GM21360 (cell line): Measurements from ENCODE around the gene CCNF.

Experiments used
- ATAC-seq: cut with Tn5 transposase; IDR thresholded peaks from one replicate; pipeline ENCODE4 v1.9.1; 2021; ENCODE audit warnings: mild to moderate bottlenecking, moderate library complexity; ENCODE audit not compliant: unreplicated experiment

CCNF gene

DNA sequence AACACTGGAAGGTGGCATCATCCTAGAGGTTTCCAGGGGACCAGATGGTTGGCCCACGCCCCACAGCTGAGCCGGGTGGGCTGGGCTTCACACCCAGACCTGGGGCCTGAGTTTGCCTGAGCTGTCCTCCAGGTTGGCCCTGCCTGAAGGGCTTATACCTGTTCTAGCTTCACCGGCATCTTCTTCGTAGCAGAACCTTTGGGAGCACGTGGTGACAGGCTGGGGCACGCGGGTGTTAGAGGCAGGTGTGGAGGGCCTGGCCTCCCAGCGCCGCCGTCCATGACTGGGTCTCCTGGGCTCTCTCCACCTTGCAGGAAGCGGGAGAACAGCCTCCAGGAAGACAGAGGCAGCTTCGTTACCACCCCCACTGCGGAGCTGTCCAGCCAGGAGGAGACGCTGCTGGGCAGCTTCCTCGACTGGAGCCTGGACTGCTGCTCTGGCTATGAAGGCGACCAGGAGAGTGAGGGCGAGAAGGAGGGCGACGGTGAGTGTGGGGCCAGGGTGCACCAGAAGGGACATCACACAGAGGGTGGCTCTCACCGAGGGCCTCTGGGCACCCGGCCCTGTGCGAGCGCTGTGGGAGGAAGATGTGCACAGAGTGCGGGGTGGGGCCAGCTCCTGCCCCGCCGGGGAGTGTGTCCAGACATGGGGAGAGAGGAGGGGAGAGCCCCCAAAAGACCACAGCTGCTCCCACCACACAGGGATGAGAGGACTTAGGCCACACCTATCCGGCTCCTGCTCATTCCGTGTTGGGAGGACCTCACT lies 26.0 kb downstream of the CCNF start:
- no peak for ATAC-seq

DNA sequence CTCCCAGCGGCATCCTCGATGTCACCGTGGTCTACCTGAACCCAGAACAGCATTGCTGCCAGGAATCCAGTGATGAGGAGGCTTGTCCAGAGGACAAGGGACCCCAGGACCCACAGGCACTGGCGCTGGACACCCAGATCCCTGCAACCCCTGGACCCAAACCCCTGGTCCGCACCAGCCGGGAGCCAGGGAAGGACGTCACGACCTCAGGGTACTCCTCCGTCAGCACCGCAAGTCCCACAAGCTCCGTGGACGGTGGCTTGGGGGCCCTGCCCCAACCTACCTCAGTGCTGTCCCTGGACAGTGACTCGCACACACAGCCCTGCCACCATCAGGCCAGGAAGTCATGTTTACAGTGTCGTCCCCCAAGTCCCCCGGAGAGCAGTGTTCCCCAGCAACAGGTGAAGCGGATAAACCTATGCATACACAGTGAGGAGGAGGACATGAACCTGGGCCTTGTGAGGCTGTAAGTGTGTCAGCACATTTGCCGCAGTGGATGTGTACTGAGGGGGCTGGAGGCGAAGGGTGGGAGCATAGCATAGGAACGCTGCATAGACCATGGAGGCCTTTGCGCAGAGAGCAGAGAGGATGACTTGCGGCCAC lies 27.4 kb downstream of the CCNF start:
- ATAC-seq: no peak

DNA sequence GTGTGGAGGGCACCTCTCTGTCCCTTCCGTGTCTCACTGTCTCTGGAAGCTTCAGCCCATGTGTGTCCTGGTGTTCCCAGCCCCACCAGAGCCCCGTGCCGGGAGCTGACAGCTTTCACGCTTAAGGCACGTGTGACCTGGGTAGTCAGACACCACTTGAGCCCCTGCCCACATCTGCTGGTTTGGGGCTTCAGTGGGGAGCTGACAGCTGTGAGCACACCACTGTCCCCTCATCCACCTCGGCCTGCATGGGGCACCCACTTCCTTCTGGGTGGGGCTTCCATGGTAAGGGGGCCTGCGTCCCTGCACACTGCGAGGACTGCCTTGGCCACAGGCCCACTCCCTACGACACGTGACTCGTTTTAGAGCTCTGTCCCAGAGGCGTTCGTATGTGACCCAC lies 28.0 kb downstream of the CCNF start:
- ATAC-seq: no peak

DNA sequence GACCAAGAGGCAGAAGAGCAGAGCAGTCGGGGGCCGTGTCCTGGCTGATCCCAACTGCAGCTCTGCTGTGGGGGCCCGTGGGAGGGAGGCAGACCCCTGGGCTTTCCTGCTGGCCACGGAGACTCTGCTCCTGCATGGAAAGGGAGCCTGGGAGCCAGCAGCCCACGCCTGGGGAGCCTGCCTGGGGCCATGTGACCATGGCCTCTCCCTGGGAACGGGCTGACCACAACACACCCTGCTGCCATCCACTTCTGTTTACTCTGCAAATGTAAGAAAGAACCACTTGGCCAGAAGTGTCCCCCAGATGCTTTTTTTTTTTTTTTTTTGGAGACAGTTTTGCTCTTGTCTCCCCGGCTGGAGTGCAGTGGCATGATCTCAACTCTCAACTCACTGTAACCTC lies 28.7 kb downstream of the CCNF start:
- ATAC-seq: no peak

DNA sequence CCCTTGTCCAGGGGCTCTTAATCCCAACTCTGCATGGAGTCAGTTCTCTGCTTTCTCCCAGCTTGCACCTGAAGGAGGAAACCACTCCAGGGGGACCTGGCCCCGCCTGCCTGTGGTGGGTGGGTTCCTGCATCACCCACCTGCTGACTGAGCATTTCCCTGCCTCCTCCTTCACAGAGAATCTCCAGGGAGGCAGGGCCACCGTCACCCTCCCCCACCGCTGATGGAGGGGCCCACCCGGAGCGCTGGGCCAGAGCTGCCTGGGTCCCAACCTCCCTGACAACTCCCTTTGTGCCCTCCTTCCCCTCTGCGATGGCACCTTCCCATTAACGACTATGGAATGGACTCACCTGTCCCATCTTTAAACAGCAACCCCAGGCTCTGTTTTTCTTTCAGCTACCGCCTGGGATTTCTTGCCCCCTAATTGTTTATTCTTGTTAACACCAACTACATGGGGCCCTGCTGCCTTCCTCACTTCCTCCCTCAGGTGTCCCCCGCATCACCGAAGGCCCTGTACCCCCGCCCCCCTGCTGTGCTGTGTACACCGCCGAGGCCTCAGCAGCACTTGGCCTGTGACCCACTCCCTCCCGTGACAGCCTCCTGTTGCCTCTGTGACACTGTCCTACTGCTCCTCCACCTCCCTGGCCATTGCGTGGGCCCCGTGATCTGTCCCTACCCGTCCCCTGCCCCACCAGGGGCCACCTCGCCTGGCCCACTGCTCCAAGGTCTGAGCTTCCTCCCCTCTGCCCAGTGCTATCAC lies 29.8 kb downstream of the CCNF start:
- ATAC-seq: peak; percentile 4

DNA sequence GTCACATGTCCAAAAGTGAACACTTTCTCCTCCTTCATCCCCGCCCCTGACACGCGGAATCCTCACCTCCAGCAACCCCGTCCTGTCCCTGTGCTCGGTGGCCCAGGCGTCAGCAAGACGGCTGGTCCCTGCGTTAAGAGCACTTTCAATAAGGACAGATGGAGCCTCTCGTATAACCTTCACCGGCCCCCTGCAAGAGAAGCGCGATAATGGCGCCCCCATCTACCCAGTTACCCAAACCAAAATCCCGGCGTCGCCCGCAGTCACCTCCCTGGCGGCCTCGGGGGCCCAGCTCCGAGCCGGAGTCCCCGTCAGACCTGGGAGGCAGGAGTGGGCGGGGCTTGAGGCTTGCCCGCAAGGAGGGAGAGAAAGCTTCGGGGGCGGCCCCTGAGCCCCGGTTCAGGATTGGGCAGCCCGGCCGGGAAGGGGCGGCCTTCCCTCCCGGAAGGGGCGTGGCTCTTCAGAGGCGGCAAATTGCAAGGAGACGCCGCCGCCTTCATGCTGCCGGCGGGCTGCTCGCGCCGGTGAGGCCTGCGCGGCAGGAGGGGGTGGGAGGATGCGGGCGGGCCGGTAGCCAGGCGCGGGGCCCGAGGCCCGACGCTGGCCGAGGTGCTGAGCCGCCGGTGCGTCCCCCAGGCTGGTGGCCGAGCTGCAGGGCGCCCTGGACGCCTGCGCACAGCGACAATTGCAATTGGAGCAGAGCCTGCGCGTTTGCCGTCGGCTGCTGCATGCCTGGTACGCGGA lies 30.6 kb downstream of the CCNF start, which contains the start of gene TEDC2:
Gene TEDC2, plus strand, starts transcription at position 463 of the 744 bp plus-strand sequence. Its CDS starts 36 bp downstream, at position 499.
- peak; percentile 71 for ATAC-seq

DNA sequence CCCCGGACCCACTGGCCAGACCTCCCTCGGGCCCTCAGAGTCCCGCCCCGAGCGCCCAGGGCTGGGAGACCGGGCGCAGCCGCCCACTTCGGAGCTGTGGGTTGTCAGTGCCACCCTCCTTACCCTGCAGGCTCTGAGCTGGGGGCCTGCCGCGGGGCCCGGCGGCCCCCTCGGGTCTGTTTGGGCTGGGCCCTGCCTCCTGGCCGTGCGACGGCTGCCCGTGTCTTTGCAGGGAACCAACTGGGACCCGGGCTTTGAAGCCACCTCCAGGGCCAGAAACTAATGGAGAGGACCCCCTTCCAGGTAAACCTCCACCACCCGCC lies 31.1 kb downstream of the CCNF start:
- no peak for ATAC-seq

DNA sequence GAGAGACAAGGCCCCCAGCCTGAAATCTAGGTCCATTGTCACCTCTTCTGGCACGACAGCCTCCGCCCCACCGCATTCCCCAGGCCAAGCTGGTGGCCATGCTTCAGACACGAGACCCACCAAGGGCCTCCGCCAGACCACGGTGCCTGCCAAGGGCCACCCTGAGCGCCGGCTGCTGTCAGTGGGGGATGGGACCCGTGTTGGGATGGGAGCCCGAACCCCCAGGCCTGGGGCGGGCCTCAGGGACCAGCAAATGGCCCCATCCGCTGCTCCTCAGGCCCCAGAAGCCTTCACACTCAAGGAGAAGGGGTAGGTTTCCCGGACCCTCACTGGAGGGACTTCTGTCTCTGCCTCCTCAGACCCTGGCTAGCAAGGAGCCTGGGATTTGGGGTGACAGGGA lies 31.7 kb downstream of the CCNF start:
- no peak for ATAC-seq

DNA sequence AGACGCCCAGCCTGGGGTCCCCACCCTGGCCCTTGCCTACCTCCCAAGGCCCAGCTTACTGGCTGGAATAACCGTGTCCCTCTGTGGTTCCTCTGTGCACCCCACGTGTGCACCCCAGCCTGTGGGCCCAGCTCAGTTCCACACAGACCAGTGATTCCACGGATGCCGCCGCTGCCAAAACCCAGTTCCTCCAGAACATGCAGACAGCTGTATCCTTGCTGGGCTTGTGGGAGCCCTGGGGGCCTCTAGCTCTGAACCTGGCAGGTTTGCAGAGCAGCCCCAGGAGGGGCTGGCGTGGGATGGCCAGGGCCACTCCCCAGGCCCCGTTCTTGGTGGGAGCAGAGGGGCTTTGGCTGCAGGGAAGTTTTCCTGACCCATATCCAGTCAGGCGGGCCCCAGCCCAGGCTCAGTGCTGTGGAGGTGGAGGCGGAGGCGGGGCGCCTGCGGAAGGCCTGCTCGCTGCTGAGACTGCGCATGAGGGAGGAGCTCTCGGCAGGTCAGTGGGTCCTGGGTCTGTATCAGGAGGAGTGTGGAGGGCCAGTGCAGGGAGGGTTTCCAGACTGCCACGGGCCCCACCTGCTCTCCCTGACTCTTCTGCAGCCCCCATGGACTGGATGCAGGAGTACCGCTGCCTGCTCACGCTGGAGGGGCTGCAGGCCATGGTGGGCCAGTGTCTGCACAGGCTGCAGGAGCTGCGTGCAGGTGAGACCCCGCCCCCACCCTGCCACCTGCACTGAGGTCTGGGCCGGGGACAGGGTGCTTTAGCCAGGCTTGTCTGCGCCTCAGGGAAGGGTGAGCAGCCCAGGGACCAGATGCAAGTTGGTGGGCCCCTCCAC lies 33.0 kb downstream of the CCNF start:
- ATAC-seq: no peak

DNA sequence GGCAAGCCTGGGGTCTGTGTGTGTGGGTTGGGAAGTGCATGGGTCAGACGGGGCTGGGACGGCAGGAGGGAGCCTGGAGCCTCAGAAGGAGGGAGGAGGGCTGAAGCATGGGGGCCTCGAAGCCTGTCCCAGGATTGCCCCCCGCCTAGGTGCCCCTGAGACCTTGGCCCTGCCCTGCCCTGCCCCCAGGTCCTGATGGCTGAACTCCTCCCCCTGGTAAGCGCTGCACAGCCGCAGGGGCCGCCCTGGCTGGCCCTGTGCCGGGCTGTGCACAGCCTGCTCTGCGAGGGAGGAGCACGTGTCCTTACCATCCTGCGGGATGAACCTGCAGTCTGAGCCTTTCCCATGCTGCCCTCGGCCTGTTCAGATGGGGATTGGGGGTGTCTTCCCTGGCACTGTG lies 35.1 kb downstream of the CCNF start:
- no peak for ATAC-seq

DNA sequence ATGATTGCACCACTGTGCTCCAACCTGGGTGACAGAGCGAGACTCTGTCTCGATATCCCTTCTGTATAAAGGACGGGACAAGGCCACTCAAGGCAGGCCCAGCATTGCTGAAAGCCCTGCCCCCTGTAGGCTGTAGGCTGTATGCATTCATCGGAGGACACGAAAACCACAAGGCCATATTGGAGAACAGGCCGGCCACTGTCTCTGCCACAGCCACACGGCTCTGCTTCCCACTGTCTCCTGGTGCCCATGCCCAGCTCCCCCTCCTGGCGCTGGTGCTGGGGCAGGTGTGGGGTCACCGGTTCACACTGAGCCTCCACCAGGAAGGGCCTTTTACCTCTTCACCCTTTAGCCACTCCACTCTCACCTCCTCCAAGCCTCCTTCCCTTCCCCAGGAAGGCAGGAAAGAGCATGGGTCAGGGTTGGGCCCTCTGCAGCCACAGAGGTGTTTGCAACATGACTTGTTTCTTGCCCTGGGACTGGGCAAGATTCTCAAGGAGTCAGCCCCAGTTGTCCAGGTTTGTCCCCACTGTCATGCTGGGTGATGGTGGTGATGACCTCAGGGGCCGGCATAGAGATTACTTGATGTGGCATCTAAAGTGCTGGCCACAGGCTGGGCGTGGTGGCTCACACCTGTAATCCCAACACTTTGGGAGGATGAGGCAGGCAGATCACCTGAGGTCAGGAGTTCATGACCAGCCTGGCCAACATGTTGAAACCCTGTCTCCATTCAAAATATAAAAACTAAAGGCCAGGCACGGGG lies 36.6 kb downstream of the CCNF start:
- no peak for ATAC-seq

DNA sequence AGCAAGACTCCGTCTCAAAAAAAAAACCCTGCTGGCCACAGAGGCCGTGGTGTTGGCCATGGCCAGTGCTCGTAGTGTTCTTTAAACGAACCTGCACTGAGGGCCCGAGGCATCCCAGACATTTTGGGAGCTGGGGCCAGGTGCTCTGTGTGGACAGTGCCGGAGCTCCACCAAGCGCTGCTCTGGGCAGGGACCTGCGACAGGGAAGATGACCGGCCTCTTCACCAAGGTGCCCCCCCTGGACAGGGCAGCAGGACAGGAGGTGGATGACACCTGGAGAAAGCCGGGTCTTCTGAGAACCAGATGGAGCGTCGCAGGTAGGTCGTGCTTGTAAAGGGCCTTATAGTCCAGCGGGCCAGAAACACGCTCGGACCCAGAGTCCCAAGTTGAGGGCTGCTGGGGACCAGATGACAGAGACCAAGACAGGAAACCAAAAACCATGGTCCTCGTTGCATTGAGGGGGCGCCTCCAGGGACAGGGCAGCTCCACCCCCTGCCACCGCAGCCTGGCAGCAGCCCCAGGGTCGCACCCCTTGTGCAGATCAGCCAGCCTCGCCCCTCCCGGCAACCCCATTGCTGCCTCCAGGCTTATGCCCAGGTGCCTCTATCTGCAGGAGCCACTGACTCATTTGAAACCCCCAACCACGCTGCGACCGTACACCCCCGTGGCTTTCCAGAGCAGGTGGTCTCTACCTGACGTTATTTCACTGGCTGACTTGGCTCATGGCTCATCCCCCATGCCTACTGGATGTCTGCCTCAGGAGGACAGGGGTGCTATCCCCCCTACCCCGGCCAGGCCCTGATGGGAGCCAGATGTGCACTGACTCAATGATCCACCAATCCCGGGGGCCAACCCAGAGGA lies 37.6 kb downstream of the CCNF start:
- ATAC-seq: no peak

DNA sequence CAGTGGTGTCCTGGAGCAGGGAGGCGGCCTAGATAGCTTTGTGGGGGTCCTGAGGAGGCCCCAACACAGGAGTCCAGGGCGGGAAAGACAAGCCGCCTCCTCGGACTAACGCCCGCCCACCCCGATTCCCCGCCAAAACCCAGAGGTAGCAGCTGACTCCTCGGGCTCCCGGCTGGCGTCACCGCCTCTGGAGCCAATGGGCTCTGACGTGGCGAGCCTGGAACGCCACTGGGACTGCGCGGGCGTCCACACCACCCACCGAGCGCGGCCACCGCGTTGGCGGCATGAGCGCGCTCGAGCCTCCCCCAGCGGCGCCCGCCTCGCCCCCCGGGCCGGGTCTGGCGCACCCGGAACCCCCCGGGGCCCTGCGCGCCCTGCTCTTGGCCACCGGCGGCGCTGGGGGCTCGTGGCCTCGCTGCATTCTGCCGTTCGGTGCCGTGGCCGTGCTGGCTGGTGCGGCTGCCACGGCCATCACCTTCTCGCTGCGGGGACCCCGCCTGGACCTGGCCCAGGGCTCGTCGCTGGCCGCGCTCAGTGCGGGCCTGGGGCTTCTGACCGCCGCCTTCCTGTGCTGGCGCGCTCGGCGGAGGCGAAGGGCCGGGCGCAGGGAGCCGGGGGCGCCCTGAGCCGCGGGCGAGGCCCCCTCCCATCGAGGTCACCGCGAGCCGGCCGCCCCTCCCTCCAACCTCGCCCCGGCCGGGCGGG lies 38.4 kb downstream of the CCNF start:
- ATAC-seq: no peak

DNA sequence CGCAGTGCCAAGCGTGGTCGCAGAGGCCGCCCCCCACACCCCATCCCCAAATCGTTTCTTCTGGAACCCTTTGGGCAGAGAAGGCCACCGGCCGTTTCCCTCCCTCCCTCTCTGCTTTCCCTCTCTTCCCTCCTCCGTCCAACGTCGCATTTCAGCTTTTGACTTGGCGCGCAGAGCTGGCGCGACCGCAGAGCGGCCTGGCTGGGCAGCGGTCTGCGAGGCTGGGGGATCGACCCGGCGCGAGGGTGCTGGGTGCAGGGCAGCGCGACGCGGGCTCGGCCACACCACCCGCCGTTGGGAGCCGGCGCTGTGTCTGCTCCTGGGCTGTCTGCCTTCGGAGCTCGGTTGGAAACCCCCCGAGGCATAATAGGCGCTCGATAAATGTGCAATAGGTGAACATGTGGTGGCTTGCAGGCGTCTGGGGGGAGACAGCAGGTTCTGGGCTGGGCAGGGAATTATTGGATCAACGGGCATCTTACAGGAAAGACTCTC lies 39.0 kb downstream of the CCNF start:
- no peak for ATAC-seq

DNA sequence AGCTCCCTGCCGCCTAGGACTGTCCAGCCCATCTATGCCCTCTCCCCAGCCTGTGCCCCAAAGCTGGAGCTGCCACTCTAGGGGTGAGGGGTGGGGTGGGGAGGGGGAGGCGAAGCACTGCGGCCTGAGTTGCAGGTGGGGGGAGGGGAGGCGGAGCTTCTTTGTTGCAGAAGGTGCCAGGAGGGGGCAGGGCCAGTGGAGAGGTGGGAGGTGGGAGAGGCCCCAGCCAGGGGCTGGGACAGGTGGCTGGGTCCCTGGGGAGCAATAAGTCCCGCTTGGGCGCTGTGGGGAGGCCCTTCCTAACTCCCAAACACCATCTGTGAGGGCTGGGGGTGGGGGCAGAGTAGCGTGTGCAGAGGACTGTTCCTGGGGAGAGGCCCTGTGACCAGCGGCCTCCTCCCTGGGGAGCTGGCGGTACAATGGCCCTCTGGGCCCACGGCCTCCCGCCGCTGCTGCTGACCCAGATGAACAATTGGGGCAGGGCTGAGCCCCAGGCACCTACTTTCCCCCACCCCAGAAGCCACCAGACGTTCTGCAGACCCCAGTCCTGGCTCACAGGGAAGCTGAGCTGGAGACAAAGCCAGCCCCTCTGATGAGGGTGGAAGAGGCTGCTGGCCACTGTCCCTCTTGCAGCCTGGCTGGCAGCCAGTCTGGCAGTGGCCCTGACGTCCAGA lies 39.6 kb downstream of the CCNF start:
- ATAC-seq: no peak

DNA sequence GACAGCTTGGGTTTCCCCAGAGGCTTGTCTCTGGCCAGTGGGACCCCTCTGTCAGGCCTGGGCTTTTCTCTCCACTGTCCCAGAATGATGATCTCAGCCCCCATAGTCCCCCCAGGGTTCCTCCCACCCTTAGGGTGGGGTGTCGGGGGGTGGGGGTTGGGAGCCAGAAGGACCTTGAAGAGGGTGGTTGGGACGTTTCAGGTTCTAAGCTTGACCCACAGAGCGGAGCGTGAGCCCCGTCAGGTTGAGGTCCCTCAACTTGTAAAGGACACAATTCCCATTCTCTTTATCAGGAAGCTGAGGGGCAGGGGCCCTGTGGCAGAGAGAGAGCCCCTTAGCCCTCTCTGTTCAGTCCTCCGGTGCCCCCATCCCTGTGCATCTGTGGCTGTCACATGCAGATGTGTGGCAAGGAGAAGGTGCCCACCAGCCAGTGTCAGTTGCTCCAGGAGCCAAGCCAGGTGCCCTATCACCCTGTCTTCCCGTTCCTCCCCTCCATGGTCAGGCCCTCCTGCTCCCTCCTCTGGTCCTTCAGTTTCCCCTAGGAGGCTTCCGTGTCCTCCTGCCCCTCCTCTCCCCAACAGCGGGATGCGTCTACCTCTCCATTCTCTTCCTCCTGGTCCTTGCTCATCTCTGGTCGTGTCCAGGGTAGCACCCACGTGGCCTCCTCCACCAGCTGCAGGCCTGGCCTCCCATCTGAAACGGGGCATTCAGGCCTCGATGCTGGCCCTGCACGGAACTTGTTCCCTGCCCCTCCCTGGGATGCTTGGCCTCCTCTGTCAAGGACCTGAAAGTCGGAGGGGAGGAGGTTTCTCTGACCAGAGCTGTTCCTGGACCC lies 40.4 kb downstream of the CCNF start:
- no peak for ATAC-seq

DNA sequence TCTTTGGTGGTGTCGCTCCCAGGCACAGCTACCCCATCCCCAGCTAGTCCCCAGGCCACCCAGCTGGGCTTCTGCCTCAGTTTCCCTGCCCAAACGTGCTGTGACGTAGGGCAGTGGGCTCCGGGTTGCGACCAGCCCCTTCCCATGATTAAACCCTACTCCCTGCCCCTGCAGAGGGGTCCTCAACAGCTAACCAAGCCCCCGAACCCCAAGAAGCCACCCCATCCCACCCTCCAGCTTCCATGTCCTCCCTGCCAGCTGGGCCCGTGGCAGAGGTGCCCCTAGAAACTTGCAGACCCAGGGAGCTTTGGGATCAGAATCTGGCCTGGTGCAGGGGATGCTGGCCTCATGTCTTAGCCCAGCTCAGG lies 41.0 kb downstream of the CCNF start:
- no peak for ATAC-seq
